Measurements from ENCODE around the gene LRPAP1. TPM values are rescaled to one million over a fixed set of nuclear protein-coding genes. Genes with fewer than 3 reads are reported as not detected.
"Not testable (repeated sequence)": the region's sequence is repeated elsewhere in the genome, so short reads cannot be mapped to it uniquely, and the experiment has no call there.

LRPAP1 gene, protein sequence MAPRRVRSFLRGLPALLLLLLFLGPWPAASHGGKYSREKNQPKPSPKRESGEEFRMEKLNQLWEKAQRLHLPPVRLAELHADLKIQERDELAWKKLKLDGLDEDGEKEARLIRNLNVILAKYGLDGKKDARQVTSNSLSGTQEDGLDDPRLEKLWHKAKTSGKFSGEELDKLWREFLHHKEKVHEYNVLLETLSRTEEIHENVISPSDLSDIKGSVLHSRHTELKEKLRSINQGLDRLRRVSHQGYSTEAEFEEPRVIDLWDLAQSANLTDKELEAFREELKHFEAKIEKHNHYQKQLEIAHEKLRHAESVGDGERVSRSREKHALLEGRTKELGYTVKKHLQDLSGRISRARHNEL
- 12.6 TPM for total RNA-seq

DNA sequence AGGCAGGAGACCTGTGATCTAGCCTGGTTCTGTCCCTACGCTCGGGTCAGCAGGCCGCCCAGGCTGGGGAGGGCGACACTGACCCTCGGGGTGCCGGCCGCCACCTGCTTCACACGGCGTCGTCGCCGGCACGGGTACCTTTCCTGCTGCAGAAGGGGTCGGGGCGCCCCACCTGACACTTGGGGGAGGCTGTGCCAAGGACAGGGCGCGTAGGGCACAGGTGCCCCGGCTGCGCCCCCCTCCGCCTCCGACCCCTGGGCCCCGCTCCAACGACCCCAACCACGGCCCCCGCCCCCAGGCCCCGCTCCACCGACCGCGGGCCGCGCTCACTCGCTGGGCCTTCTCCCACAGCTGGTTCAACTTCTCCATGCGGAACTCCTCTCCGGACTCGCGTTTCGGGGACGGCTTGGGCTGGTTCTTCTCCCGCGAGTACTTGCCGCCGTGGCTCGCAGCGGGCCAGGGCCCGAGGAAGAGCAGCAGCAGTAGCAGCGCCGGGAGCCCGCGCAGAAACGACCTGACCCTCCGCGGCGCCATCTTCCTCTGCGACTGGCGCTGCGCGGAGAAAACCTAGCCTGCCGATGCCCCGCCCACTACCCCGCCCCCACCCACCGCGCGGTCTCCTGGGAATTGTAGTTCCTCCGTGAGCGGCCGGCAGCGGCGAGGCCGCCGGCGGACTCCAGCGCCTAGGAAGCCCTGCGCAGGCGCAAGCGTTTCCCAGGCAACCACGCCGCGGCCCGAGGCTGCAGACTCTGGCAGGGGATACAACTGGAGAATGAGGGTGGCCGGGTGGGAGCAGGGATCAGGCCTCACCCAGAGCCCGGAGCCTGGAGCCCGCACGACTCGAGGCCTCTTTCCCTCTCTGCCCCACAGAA is at the start of gene LRPAP1:
Gene LRPAP1 (minus strand): TSS at position 544 of the 872 bp plus-strand sequence. CDS start 10 bp downstream, at position 534.
- peak; percentile 91 for DNase-seq

DNA sequence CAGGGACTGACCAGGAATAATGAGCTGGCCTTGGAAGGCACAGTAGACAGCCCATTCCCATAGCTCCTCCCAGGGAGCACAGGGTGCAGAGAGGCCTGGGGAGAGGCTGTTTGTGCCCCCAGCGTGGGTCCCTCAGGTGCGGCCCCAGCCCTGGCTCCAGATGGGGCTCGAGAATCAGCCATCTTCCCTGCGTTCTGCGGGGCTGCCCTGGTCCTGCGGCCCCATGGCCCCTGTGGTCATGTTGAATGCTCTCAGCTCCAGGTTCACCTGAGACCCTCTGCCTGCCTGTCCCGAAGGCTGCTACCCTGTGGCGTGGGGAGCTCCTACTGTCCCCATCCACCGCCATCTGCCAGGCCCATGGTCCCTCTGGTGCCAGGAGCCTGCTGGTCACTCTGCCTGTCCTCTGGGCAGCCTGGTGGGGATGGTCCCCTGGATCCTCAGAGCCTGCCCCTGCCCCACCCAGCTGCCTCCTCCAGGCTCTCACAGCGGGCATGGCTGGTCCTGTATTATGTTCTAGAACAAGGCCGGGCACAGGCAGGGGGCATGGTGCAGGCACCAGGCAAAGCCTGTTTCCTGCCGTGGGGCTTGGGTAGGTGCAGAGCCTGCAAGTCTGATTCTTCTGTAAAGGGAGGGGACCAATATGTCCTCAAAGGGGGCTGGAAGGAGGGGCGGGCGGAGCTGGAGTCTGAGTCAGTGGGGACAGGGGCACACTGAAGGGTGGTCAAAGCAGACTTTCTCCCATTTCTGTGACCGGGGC is 49.3 kb upstream of the LRPAP1 start:
- DNase-seq = not testable (repeated sequence)

DNA sequence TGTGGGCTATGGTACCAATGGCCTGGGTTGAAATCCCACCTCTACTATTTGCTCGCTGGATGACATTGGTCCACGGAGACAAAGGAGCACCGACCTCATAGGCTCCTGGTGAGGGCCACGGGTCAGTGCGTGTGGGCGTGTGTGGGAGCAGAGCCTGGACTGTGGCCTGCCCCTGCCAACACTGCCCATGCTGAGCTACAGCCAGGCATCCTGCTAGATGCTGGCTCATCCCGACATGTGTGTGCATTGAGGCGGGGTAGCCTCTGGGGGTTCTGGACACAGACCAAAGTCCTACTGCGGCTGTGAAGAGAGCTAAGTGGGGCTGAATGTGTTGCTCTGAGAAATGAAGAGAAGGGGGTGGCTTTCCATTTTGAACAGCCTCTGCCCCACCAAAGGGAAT is 48.6 kb upstream of the LRPAP1 start:
- not testable (repeated sequence) for DNase-seq

DNA sequence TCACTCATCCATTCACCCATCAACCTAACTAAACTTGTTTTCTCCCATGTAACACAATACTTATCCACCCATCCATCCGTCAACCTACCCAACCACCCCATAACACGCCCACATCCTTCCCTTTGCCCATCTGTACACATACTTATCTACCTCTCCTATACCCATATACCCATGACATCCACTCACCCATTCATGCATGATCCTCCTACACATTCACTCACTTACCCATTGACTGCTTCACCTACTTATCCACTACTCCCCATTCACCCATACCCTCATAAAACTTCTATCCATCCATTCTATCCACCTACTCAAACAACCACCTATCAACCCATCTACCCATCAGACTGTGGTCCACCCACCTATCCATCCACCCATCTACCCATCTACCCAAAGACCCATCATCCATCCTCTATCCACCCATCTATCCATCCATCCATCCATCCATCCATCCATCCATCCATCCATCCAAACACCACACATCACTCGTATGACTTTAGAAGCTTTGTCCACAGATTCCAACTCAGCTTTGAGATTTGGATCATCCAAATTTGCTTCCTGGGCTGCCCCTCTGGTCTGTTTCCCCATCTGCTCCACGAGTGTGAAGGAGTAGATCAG is 46.4 kb upstream of the LRPAP1 start:
- DNase-seq = not testable (repeated sequence)

DNA sequence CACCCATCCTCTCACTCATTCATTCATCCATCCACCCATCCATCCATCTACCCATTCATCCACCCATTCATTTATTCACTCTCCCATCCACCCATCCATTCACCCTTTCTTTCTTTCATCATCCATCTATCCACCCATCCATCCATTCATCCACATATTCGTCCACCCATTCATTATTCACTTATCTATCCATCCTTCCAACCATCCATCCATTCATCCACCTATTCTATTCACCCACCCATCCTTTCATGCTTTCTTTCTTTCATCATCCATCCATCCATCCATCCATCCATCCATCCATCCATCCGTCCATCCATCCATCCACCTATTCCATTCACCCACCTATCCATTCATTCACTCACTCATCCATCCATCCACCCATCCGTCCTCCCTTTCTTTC is 45.8 kb upstream of the LRPAP1 start:
- not testable (repeated sequence) for DNase-seq

DNA sequence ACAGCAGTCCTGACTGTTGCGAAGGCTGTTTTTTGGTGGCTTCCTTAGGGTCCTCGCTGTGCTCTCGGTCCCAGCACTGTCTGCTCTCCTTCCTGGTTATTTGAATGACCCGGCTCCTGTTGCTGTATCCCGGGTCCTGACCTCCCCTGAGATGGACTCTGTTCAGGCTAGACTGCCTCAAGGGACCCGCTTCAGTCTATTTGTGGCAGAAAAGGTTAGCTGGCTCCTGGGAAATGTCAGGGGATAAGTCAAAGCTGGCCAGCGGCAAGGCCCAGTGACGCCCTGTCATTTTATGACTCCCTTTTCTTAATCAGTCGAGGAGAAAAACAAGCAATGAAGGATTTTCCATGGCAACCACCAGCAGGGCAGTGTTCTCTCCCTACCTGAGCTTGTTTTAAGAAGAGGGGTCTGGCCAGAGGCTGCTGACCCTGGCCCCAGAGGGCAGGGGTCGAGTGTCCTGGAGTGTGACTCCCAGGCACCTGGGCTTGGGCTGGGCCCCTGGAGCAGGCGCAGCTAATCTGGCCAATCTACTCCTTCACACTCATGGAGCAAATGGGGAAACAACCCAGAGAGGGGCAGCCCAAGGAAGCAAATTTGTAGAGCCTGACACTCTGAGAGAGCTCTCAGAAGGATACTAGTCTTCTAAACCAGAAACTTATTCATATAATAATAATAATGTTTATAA is 45.1 kb upstream of the LRPAP1 start:
- DNase-seq = not testable (repeated sequence)

- not testable (repeated sequence) for DNase-seq
These were observed 44.4 kb upstream of the LRPAP1 start for GRCh38 chr4:3576533-3577207.

DNA sequence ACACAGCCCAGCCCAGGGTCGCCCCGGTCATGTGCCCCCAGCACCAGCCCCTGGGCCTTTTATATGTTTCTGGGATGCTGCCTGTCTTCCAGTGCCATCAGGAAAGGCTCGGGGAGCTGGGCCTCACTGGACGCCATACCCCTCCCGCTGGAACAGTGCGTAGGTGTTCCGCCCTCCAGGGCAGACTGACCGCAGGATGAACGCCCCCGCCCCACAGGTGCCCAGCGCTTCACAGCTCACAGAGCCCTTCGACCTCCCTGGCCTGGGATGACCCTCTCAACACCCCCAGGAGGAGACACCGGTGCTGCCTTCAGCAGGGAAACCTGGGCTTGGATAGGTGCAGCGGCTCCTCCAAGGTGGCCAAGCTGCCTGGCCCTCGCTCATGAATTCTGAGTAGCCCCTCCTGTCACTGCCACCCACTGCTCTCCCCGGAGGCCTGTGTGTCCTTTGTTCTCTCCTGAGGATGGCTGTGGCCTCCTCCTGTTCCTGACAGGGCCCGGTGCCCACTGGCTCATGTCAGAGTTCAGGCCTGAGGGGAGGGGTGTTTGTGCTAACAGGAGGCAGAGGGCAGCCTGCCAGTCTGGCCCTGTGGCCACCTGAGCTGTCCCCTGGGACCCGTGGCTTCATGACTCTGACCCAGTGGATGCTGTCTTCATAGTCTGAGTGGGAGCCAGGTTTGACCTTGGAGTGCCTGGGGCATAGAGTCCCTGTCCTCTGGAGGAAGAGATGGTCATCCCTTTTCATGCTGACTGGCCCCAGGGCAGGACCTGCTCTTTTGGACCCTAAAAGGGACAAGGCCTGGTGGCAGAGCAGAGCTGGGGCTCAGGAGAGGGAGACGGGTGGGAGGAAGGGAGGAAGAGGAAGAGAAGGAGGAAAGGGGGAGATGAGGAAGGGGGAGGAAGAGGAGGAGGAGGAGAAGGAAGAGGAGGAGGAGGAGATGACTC is 43.5 kb upstream of the LRPAP1 start:
- not testable (repeated sequence) for DNase-seq

GRCh38 chr4:3574865-3575264 is 42.6 kb upstream of the LRPAP1 start:
- not testable (repeated sequence) for DNase-seq

DNA sequence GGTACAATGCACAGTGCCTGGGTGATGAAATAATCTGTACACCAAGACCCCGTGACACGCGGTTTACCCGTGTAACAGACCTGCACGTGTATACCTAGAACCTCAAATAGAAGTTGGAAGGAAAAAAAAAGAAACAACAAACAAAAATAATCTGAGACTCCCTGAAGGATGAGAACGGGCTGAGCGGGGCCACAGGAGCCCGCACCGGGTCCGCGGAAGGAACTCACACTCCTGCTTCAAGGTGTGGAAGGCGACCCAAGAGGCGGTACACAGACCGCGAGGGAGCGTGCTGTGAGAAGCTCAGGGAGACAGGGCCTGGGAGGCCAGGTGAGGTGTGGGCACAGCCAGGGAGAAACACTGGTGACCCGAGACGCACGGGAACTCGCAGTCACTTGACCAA is 42.1 kb upstream of the LRPAP1 start:
- DNase-seq = not testable (repeated sequence)

DNA sequence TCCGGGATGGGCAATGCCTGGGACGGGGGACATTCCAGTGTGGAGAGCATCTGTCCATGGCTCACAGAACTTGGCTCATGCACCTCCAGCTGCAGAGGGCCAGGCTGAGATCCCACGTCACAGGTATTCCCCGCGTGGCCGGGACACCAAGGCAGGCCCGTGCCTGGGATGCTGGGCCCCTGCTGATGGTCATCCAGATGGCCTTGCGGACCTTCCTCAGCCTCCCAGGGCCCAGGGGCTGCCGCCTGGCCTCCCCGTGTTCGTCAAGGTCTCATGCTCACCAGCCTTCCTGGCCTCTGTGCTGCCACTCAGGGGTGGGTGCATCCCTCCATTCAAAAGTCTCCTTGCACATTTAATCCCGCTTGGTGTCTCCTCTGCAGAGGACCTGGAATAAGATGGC is 40.9 kb upstream of the LRPAP1 start:
- no peak for DNase-seq

- no peak for DNase-seq
These were observed 40.1 kb upstream of the LRPAP1 start for GRCh38 chr4:3572363-3572762.

GRCh38 chr4:3571921-3572320 is 39.7 kb upstream of the LRPAP1 start:
- DNase-seq = no peak

DNA sequence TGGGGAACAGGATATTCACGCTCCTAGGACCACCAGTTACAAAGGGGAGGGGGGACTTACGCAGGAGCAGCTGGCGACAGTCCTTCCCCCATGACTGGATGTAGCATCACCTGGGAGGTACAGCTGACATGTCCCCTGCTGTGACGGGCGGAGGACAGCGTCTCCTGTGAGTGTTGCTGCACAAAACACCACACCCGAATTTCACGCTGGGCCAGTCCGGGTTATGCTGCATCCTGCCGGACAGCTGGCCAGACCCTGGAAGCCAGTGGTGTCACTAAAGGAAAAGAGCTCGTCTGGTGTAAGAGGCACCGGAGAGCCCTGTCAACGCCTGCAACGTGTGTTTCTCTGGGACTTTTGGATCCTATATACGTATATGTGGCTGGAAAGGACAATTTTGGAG is 38.7 kb upstream of the LRPAP1 start:
- DNase-seq = not testable (repeated sequence)

GRCh38 chr4:3569611-3570010 is 37.4 kb upstream of the LRPAP1 start:
- DNase-seq = not testable (repeated sequence)

DNA sequence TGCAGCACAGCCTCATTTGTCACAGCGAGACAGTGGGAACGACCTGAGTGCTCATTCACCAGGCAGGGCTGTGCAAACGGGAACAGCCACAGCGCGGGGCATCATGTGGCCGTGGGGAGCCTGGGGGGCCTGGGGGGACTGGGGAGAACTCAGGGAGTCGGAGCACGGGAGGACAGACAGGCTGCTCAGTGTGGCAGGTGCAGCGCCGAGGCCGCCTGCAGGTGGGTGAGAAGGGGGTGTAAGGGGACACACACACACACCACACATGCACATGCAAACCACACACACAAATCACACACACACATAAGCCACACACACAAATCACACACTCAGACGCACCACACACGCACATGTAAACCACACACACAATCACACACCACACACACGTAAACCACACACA is 34.5 kb upstream of the LRPAP1 start:
- not testable (repeated sequence) for DNase-seq

DNA sequence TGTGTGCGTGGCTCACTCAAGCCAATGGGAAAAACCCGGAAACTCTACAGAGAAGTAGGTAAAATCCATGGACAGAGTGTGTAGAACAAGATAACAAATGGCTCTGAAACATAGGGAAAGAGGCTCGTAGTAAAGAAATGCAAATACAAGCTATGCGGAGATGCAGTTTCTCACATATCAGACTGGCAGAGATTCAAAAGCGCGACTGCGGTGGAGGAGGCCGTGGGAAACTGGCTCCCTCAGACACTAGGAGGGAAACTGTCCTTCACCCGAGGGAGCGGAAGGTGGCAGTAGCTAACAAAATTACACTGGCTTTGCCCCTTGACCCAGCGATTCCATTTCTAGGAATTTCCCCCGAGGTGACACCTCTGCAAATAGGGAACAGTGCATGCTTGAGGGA is 34.1 kb upstream of the LRPAP1 start:
- not testable (repeated sequence) for DNase-seq

- not testable (repeated sequence) for DNase-seq
These were observed 32.7 kb upstream of the LRPAP1 start for GRCh38 chr4:3564948-3565347.

GRCh38 chr4:3563403-3563802 is 31.2 kb upstream of the LRPAP1 start:
- no peak for DNase-seq

- DNase-seq = not testable (repeated sequence)
These were observed 29.9 kb upstream of the LRPAP1 start for GRCh38 chr4:3562127-3562526.
